Loucy (cell line): ENCODE measurements around the gene CHKB.

Experiments used
- H2AFZ ChIP-seq: fragments of 200-600 bp; sonication (generic); 2 replicates; pipeline ENCODE4 v1.6.0; 2016; ENCODE audit warnings: antibody characterized with exemption, mild to moderate bottlenecking, low read length, moderate library complexity
- H3F3A ChIP-seq: fragments of 200-600 bp; 2 replicates; pipeline ENCODE4 v1.6.0; 2016; ENCODE audit warnings: antibody characterized with exemption, low read depth, mild to moderate bottlenecking
- H3K27me3 ChIP-seq: fragments of 200-600 bp; sonication (generic); 2 replicates; pipeline ENCODE4 v1.6.1; 2014; ENCODE audit warnings: low read length, mild to moderate bottlenecking; ENCODE audit not compliant: insufficient read depth, poor library complexity, severe bottlenecking
- H3K36me3 ChIP-seq: fragments of 200-600 bp; sonication (generic); 2 replicates; pipeline ENCODE4 v1.6.1; 2016; ENCODE audit warnings: low read length; ENCODE audit not compliant: insufficient read depth
- H3K4me1 ChIP-seq: fragments of 200-600 bp; sonication (generic); 2 replicates; pipeline ENCODE4 v1.5.1; 2014; ENCODE audit warnings: low read length, mild to moderate bottlenecking; ENCODE audit not compliant: insufficient read depth, poor library complexity, severe bottlenecking
- H3K4me2 ChIP-seq: fragments of 200-600 bp; sonication (generic); 2 replicates; pipeline ENCODE4 v1.6.0; 2014; ENCODE audit warnings: antibody characterized with exemption, low read length, low read depth, mild to moderate bottlenecking; ENCODE audit not compliant: poor library complexity, severe bottlenecking
- H3K4me3 ChIP-seq: fragments of 200-600 bp; sonication (generic); 2 replicates; pipeline ENCODE4 v1.5.1; 2014; ENCODE audit warnings: low read length, mild to moderate bottlenecking, mixed read lengths; ENCODE audit not compliant: poor library complexity, severe bottlenecking
- H3K79me2 ChIP-seq: fragments of 200-600 bp; sonication (generic); 2 replicates; pipeline ENCODE4 v1.6.1; 2014; ENCODE audit warnings: low read length; ENCODE audit not compliant: insufficient read depth
- H3K9ac ChIP-seq: fragments of 200-600 bp; sonication (generic); 2 replicates; pipeline ENCODE4 v1.6.0; 2014; ENCODE audit warnings: mild to moderate bottlenecking, low read depth, low read length, moderate library complexity; ENCODE audit not compliant: poor library complexity, severe bottlenecking
- H3K9me2 ChIP-seq: fragments of 200-600 bp; sonication (generic); replicated peaks from 2 replicates; pipeline ENCODE4 v1.6.1; 2016; ENCODE audit warnings: low read depth, low read length, mixed read lengths
- H3K9me3 ChIP-seq: fragments of 200-600 bp; sonication (generic); 2 replicates; pipeline ENCODE4 v1.6.1; 2014; ENCODE audit warnings: mild to moderate bottlenecking, antibody characterized with exemption, low read length, low read depth; ENCODE audit not compliant: insufficient read depth
- H4K20me1 ChIP-seq: fragments of 200-600 bp; sonication (generic); 2 replicates; pipeline ENCODE4 v1.6.0; 2014; ENCODE audit warnings: antibody characterized with exemption, low read length, mild to moderate bottlenecking; ENCODE audit not compliant: insufficient read depth, poor library complexity, severe bottlenecking
- EZH2phosphoT487 ChIP-seq: fragments of 200-600 bp; IDR thresholded peaks from 2 replicates; pipeline ENCODE4 v1.6.1; 2018; ENCODE audit warnings: antibody characterized with exemption, mild to moderate bottlenecking, moderate library complexity, borderline replicate concordance
- TF ChIP-seq, protein P1 (sequence below): fragments of 200-600 bp; sonication (generic); conservative IDR thresholded peaks from 2 replicates; pipeline ENCODE4 v1.5.1; 2014; ENCODE audit warnings: mild to moderate bottlenecking, antibody characterized with exemption, low read length

The CHKB gene

DNA sequence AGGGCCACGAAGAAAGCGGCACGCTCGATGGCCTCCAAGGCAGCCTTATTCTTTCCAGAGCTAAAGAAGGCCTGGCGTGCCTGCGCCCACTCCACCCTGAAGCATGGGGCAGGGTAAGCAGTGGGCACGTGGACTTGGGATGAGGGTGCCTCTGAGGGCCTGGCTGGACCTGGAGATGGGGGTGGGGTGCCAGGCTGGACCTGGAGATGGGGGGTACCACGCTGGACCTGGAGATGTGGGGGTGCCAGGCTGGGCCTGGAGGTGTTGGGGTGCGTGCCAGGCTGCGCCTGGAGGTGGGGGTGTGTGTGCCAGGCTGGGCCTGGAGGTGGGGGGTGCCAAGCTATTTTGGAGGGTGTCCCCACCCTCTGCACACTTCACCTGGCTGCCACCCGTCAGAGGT, 9.7 kb downstream of the CHKB start:
- H3K36me3 ChIP-seq, result peaks cover 8% of the 10 kb centered on the region; the same call in 1 of the 2 replicates
- H3K4me3 ChIP-seq, result no peak overlapping the region
- H3K4me1 ChIP-seq, result no peaks in the 10 kb centered on the region
- H2AFZ ChIP-seq, result no peak overlapping the region
- no peak overlapping the region for H3K9ac ChIP-seq
- H4K20me1 ChIP-seq, result no peaks in the 10 kb centered on the region
- no peaks in the 10 kb centered on the region for H3K27me3 ChIP-seq
- H3K4me2 ChIP-seq, result no peak overlapping the region
- H3F3A ChIP-seq, result no peaks in the 10 kb centered on the region
- no peaks in the 10 kb centered on the region for H3K9me2 ChIP-seq
- no peaks in the 10 kb centered on the region for H3K79me2 ChIP-seq
- H3K9me3 ChIP-seq, result no peaks in the 10 kb centered on the region
- TF ChIP-seq EZH2phosphoT487, result no peak
- TF ChIP-seq, protein P1, sequence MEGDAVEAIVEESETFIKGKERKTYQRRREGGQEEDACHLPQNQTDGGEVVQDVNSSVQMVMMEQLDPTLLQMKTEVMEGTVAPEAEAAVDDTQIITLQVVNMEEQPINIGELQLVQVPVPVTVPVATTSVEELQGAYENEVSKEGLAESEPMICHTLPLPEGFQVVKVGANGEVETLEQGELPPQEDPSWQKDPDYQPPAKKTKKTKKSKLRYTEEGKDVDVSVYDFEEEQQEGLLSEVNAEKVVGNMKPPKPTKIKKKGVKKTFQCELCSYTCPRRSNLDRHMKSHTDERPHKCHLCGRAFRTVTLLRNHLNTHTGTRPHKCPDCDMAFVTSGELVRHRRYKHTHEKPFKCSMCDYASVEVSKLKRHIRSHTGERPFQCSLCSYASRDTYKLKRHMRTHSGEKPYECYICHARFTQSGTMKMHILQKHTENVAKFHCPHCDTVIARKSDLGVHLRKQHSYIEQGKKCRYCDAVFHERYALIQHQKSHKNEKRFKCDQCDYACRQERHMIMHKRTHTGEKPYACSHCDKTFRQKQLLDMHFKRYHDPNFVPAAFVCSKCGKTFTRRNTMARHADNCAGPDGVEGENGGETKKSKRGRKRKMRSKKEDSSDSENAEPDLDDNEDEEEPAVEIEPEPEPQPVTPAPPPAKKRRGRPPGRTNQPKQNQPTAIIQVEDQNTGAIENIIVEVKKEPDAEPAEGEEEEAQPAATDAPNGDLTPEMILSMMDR, result no peak

DNA sequence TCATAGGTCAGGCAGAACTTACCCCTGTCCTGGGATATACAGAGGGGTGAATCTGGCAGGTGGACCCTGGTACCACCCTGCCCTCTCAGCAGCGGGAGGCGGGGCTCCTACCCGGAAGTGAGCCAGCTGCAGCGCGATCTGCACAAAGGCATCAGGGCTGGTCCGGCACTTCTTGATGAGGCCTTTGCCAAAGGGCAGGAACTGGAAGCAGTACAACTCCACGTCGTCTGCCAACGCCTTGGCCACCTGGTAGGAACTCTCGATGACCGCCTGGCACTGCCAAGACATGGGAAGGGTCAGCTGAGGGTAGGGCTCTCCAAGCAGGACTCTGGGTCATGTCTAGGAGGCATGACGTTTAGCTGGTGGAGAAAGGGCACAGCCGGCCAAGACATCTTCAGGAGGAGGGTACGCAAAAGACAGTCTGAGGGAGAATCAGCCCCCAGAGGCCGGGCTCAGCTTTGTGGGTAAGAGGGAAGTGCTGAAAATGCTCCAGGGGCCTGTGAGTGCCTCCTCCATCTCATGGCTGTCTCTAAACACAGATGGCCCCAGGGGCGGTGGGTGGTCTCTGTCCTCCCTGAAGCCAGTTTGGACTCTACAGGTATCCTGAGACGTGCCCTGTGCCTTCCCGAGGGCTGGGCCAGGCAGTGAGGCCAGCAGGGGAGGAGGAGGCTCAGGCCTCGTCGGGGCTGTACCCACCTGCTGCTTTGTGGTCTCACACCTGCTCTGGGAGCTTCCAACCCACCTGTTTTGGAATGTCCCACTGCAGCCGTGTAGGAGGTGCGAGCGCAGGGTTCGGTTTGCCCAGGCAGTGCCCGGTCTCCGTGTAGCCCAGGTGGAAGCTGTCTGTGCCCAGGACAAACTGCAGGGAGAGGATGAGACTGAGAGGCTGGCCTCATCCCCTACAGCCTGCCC, 11.1 kb downstream of the CHKB start:
- H3K4me2 ChIP-seq, result no peak overlapping the region
- no peaks in the 10 kb centered on the region for H3K4me1 ChIP-seq
- TF ChIP-seq, protein P1, result no peak
- no peak for TF ChIP-seq EZH2phosphoT487
- H3F3A ChIP-seq, result no peaks in the 10 kb centered on the region
- no peaks in the 10 kb centered on the region for H3K9me3 ChIP-seq
- H4K20me1 ChIP-seq, result no peaks in the 10 kb centered on the region
- no peaks in the 10 kb centered on the region for H3K79me2 ChIP-seq
- H3K9ac ChIP-seq, result no peak overlapping the region
- no peaks in the 10 kb centered on the region for H3K27me3 ChIP-seq
- H3K9me2 ChIP-seq, result no peaks in the 10 kb centered on the region
- H2AFZ ChIP-seq, result no peak overlapping the region
- peaks cover 8% of the 10 kb centered on the region; the same call in 1 of the 2 replicates for H3K36me3 ChIP-seq
- H3K4me3 ChIP-seq, result no peak overlapping the region

DNA sequence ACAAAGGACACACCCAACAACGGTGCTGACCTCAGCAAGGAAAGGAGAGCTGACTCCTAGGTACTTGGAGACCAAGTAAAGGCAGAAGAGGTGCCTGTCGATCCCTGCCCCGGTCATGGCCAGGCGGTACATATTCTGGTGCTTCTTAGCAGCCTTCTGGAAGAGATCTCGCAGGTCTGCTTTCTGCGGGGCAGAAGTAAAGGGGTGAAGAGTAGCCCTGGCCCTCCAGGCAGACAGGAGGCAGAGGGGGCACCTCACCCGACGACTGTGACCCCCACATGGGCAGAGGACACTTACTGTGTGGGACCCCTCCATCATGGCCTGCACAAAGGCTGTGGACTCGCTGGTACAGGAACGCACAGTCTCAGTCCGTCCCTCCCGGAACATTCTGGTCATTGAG, 11.8 kb downstream of the CHKB start:
- Histone ChIP-seq H3K4me2 (no peak overlapping the region), H3K4me3 (no peak overlapping the region), H3K36me3 (peaks cover 8% of the 10 kb centered on the region; the same call in 1 of the 2 replicates), H3K9me3 (no peaks in the 10 kb centered on the region), H2AFZ (no peak overlapping the region), H3K79me2 (no peaks in the 10 kb centered on the region), H3F3A (no peaks in the 10 kb centered on the region), H3K9ac (no peak overlapping the region), H3K9me2 (no peaks in the 10 kb centered on the region), H3K4me1 (no peaks in the 10 kb centered on the region), H4K20me1 (no peaks in the 10 kb centered on the region), H3K27me3 (no peaks in the 10 kb centered on the region)
- TF ChIP-seq, protein P1, result no peak
- no peak for TF ChIP-seq EZH2phosphoT487
